HepG2 (cell line): ENCODE data around the gene ONECUT3. TPM values are rescaled to one million over a fixed set of nuclear protein-coding genes. Genes with fewer than 3 reads are reported as not detected.

Experiments
- ATAC-seq: fragments of 200-7000 bp; cut with Tn5 transposase; 3 replicates; pipeline ENCODE4 v1.9.1; 2020; ENCODE audit warnings: mild to moderate bottlenecking, moderate library complexity
- BruUV-seq: library from RNA; stranded (reverse); fragments of 400-500 nt; replicated peaks from 2 replicates; lab custom pipeline; 2021; lab: Mats Ljungman, UMichigan
- CTCF ChIA-PET: fragments of 300-600 bp; formaldehyde crosslinking; extraction: SDS; loops from one replicate; lab custom pipeline; 2021; ENCODE audit warnings: low total read pairs, inconsistent platforms, low intra/inter-chr PET ratio; lab: Yijun Ruan, JAX
- POLR2A ChIA-PET: fragments of 350-600 bp; sonication (Branson Sonifier 250); formaldehyde crosslinking; loops from one replicate; lab custom pipeline; 2020; ENCODE audit warnings: antibody characterized with exemption, inconsistent platforms; lab: Yijun Ruan, JAX
- DNase-seq: peaks from one replicate; pipeline ENCODE4 v3.0.0-alpha.2; 2015; ENCODE audit warnings: low spot score
- FAIRE-seq: peaks from 3 replicates; lab custom pipeline; 2011; peaks lifted over from hg19 to GRCh38; lab: Jason Lieb, UNC
- H2AFZ ChIP-seq: one replicate; pipeline ENCODE4 v1.6.1; 2011; ENCODE audit warnings: low read length, inconsistent platforms
- H3K27ac ChIP-seq: fragments of 300-600 bp; 3 replicates; pipeline ENCODE4 v1.8.0; 2011; ENCODE audit warnings: mixed run types, mild to moderate bottlenecking, mixed read lengths, low read length, inconsistent platforms; ENCODE audit not compliant: insufficient read depth; ENCODE audit errors: extremely low read length
- H3K27me3 ChIP-seq, 2 experiments: fragments of 200-600 bp in 1 of 2; 2 replicates in 1 of 2; 3 replicates in 1 of 2; pipeline versions ENCODE4 v1.6.0 to v1.8.0; 2011; ENCODE audit warnings: low read length in 2 of 2, mild to moderate bottlenecking in 2 of 2, moderate library complexity in 2 of 2, inconsistent platforms in 1 of 2; ENCODE audit not compliant: insufficient read depth in 2 of 2, control insufficient read depth in 1 of 2
- H3K36me3 ChIP-seq, 2 experiments: fragments of 200-600 bp in 1 of 2; replicated peaks in 1 of 2; 2 replicates in 1 of 2; 3 replicates in 1 of 2; pipeline versions ENCODE4 v1.5.1 to v1.8.0; 2011; ENCODE audit warnings: low read length in 2 of 2, inconsistent platforms in 1 of 2; ENCODE audit not compliant: insufficient read depth in 2 of 2, control insufficient read depth in 1 of 2
- H3K4me1 ChIP-seq: 2 replicates; pipeline ENCODE4 v1.5.1; 2012; ENCODE audit warnings: low read length, inconsistent platforms; ENCODE audit not compliant: insufficient read depth
- H3K4me2 ChIP-seq: 2 replicates; pipeline ENCODE4 v1.6.0; 2011; ENCODE audit warnings: low read depth, low read length, inconsistent platforms
- H3K4me3 ChIP-seq, 3 experiments: fragments of 200-600 bp in 1 of 3; sonication (generic), shearing (Covaris generic) in 1 of 3; replicated peaks in 1 of 3; 2 replicates each; pipeline ENCODE4 v1.5.1; 2011 to 2016; ENCODE audit warnings: low read length in 3 of 3, inconsistent platforms in 2 of 3, low read depth in 2 of 3, mild to moderate bottlenecking in 2 of 3, control low read depth in 1 of 3, mixed read lengths in 1 of 3; ENCODE audit not compliant: insufficient read depth in 1 of 3
- H3K79me2 ChIP-seq: one replicate; pipeline ENCODE4 v1.6.1; 2011; ENCODE audit warnings: low read length, inconsistent platforms; ENCODE audit not compliant: insufficient read depth
- H3K9ac ChIP-seq: 2 replicates; pipeline ENCODE4 v1.6.0; 2011; ENCODE audit warnings: mild to moderate bottlenecking, low read depth, low read length, inconsistent platforms; ENCODE audit not compliant: insufficient read depth
- H3K9me3 ChIP-seq: 2 replicates; pipeline ENCODE4 v1.5.1; 2012; ENCODE audit warnings: mild to moderate bottlenecking, low read length
- H4K20me1 ChIP-seq: 2 replicates; pipeline ENCODE4 v1.6.0; 2011; ENCODE audit warnings: inconsistent platforms, mild to moderate bottlenecking, low read length, moderate library complexity; ENCODE audit not compliant: insufficient read depth
- CTCF ChIP-seq: sonication (generic); formaldehyde crosslinking; IDR thresholded peaks from 2 replicates; pipeline ENCODE4 v1.5.0; 2020; ENCODE audit warnings: mild to moderate bottlenecking, missing genetic modification reagents, moderate library complexity
- FOXC1 ChIP-seq: sonication (generic); formaldehyde crosslinking; IDR thresholded peaks from 2 replicates; pipeline ENCODE4 v1.8.0; 2022; ENCODE audit warnings: mild to moderate bottlenecking, missing genetic modification reagents, borderline replicate concordance
- GABPB1 ChIP-seq: IDR thresholded peaks from 2 replicates; pipeline ENCODE4 v1.6.1; 2016; ENCODE audit warnings: mild to moderate bottlenecking, missing genetic modification reagents, moderate library complexity, missing compliant biosample characterization
- HNRNPK ChIP-seq: fragments of 200-400 bp; formaldehyde crosslinking; IDR thresholded peaks from 2 replicates; pipeline ENCODE4 v1.6.1; 2018; ENCODE audit warnings: low read length, low read depth, moderate library complexity, mild to moderate bottlenecking; ENCODE audit not compliant: poor library complexity, severe bottlenecking
- KDM1A ChIP-seq: IDR thresholded peaks from 2 replicates; pipeline ENCODE4 v1.6.1; 2016; ENCODE audit warnings: missing compliant biosample characterization
- KDM2A ChIP-seq: sonication (generic); formaldehyde crosslinking; IDR thresholded peaks from 2 replicates; pipeline ENCODE4 v1.4.0; 2020; ENCODE audit warnings: low read depth, missing genetic modification reagents, borderline replicate concordance
- NCOA2 ChIP-seq: sonication (generic); formaldehyde crosslinking; IDR thresholded peaks from 2 replicates; pipeline ENCODE4 v1.8.0; 2022; ENCODE audit warnings: inconsistent platforms
- ZFP1 ChIP-seq: IDR thresholded peaks from 2 replicates; pipeline ENCODE4 v1.6.1; 2016
- ZMYM4 ChIP-seq: sonication (generic); formaldehyde crosslinking; IDR thresholded peaks from 2 replicates; pipeline ENCODE4 v1.8.1; 2023; ENCODE audit warnings: mild to moderate bottlenecking, missing genetic modification reagents
- ZNF263 ChIP-seq: sonication (generic); formaldehyde crosslinking; IDR thresholded peaks from 2 replicates; pipeline ENCODE4 v1.4.0; 2020; ENCODE audit warnings: missing genetic modification reagents
- ZNF687 ChIP-seq: sonication (generic); formaldehyde crosslinking; IDR thresholded peaks from 2 replicates; pipeline ENCODE4 v1.5.1; 2020; ENCODE audit warnings: mild to moderate bottlenecking, missing genetic modification reagents, moderate library complexity
- ZNF816 ChIP-seq: sonication (generic); formaldehyde crosslinking; IDR thresholded peaks from 2 replicates; pipeline ENCODE4 v1.8.0; 2022; ENCODE audit warnings: missing genetic modification reagents, mild to moderate bottlenecking, borderline replicate concordance
- WGBS: methylation state at CpG from one replicate; pipeline ENCODE4 v1.1.6; 2017; ENCODE audit warnings: low lambda C conversion rate; 5-methylcytosine and 5-hydroxymethylcytosine counted together
- in situ Hi-C: cut with HindIII; loops from 2 replicates; pipeline ENCODE4 v1.10.0; 2017; ENCODE audit warnings: low pct_unique_long_range_greater_than_20kb; ENCODE audit not compliant: extremely low pct_ligation_motif_present
- intact Hi-C: fragments of 100-400 bp; cut with micrococcal nuclease; formaldehyde crosslinking; loops from one replicate; pipeline ENCODE4 v1.10.0; 2022; ENCODE audit not compliant: unreplicated experiment
- polyA plus RNA-seq, 8 experiments: library from polyadenylated mRNA; depleted of rRNA in 3 of 8; stranded (reverse) in 7 of 8; unstranded in 1 of 8; fragments of >200 nt; fragmentation: Illumina TruSeq in 4 of 8; extraction: Trizol in 4 of 8; gene quantifications; 2 replicates each; pipeline versions ENCODE4 v1.2.1 to v1.2.3, GENCODE V29; 2011 to 2016; ENCODE audit warnings: low read depth in 4 of 8, missing spikeins in 1 of 8, mixed read lengths in 1 of 8; ENCODE audit not compliant: insufficient read depth in 1 of 8
- total RNA-seq, 5 experiments: library from RNA; depleted of rRNA; stranded (reverse); fragments of >200 nt; fragmentation: Illumina TruSeq; extraction: Trizol; gene quantifications; 2 replicates each; pipeline ENCODE4 v1.2.3, GENCODE V29; 2016; ENCODE audit warnings: low read depth in 1 of 5
- TF ChIP-seq, protein P1 (sequence below): sonication (generic); formaldehyde crosslinking; IDR thresholded peaks from 2 replicates; pipeline ENCODE4 v1.5.1; 2020; ENCODE audit warnings: mild to moderate bottlenecking, missing genetic modification reagents, borderline replicate concordance
- TF ChIP-seq, protein P2 (sequence below): sonication (generic); formaldehyde crosslinking; IDR thresholded peaks from 2 replicates; pipeline ENCODE4 v1.4.0; 2020; ENCODE audit warnings: missing genetic modification reagents

ONECUT3 gene
- total and polyA plus RNA-seq, 2 of the 13 experiments (the other 11 are each of a cell fraction or from before 2014, with no cell fraction given): under 0.01 TPM; not detected in 1

GRCh38 chr19:1774989-1775772 is 21.9 kb downstream of the ONECUT3 start:
- Histone ChIP-seq H3K4me2 (peak overlapping the region; percentile 36; the same call in 1 of the 2 replicates), H3K9me3 (peaks cover 10% of the 10 kb centered on the region), H3K27ac (no peak overlapping the region), H4K20me1 (no peaks in the 10 kb centered on the region), H3K9ac (no peak overlapping the region), H3K36me3 (no peaks in the 10 kb centered on the region), H3K4me3 (peak overlapping the region in 1 of 3 experiments; percentile 46; a peak in 1 of 6 replicates), H2AFZ (no peak overlapping the region), H3K27me3 (peaks cover 8 to 66% of the 10 kb centered on the region in 2 experiments), H3K79me2 (no peaks in the 10 kb centered on the region), H3K4me1 (no peaks in the 10 kb centered on the region)
- FAIRE-seq (no peak), DNase-seq (no peak), ATAC-seq (peak; percentile 88)
- POLR2A ChIA-PET: no interaction called here
- in situ Hi-C loops (loop anchor here (5.0 kb wide), 1 partner anchor 47 kb away; no protein-coding TSS in a partner anchor), intact Hi-C loops (no loop called here)
- CTCF ChIA-PET: interaction anchor here (0.8 to 2.7 kb wide), 2 partner anchors 21 to 51 kb away, joined by 4 to 15 read pairs; no protein-coding TSS in a partner anchor
- WGBS: 12% methylated on average over 43 of the region's 59 CpGs
- no TSS peak for BruUV-seq
- TF ChIP-seq FOXC1 (0 out of 2 replicates have a peak, but pooled peaks have one; percentile 36), CTCF (CRISPR knock-in tag) (peak; percentile 90), KDM1A (no peak), ZNF263 (0 out of 2 replicates have a peak, but pooled peaks have one; percentile 16), ZNF816 (no peak), ZNF687 (CRISPR knock-in tag) (peak; percentile 58), KDM2A (peak; percentile 37; the same call in 1 of the 2 replicates), GABPB1 (CRISPR knock-in tag) (peak; percentile 52; the same call in 1 of the 2 replicates), ZFP1 (CRISPR knock-in tag) (no peak), ZMYM4 (CRISPR knock-in tag) (peak; percentile 11; the same call in 1 of the 2 replicates), NCOA2 (CRISPR knock-in tag) (no peak), HNRNPK (peak; percentile 92)
- TF ChIP-seq, protein P1, sequence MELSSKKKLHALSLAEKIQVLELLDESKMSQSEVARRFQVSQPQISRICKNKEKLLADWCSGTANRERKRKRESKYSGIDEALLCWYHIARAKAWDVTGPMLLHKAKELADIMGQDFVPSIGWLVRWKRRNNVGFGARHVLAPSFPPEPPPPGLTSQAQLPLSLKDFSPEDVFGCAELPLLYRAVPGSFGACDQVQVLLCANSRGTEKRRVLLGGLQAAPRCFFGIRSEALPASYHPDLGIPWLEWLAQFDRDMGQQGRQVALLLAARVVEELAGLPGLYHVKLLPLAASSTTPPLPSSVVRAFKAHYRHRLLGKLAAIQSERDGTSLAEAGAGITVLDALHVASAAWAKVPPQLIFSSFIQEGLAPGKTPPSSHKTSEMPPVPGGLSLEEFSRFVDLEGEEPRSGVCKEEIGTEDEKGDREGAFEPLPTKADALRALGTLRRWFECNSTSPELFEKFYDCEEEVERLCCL (CRISPR knock-in tag): no peak
- TF ChIP-seq, protein P2, sequence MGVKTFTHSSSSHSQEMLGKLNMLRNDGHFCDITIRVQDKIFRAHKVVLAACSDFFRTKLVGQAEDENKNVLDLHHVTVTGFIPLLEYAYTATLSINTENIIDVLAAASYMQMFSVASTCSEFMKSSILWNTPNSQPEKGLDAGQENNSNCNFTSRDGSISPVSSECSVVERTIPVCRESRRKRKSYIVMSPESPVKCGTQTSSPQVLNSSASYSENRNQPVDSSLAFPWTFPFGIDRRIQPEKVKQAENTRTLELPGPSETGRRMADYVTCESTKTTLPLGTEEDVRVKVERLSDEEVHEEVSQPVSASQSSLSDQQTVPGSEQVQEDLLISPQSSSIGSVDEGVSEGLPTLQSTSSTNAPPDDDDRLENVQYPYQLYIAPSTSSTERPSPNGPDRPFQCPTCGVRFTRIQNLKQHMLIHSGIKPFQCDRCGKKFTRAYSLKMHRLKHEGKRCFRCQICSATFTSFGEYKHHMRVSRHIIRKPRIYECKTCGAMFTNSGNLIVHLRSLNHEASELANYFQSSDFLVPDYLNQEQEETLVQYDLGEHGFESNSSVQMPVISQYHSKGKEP: no peak
